ENCODE results near the gene TSPAN13.

TSPAN13 gene

GRCh38 chr7:16778476-16778875 is 24.9 kb downstream of the TSPAN13 start:
- no peak for DNase-seq

DNA sequence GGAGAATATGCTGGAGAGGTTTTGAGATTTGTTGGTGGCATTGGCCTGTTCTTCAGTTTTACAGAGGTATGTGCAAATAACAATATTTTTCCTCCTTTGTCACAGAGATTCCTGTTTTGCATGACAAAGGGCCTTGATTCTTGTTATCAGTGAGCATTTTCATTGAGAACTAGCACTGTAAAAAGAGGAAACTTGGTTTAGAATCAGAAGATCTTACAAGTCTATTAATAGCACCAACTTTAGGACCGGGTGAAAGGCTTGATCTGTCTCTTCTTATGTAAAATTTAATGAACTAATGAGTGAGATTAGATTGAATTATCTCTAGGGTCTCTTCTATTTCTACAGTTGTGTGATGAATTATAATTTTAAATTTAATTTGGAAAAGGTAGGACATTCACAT is 25.5 kb downstream of the TSPAN13 start:
- no peak for DNase-seq

- DNase-seq = no peak
Observed at GRCh38 chr7:16780596-16780995, 27.0 kb downstream of the TSPAN13 start.

DNA sequence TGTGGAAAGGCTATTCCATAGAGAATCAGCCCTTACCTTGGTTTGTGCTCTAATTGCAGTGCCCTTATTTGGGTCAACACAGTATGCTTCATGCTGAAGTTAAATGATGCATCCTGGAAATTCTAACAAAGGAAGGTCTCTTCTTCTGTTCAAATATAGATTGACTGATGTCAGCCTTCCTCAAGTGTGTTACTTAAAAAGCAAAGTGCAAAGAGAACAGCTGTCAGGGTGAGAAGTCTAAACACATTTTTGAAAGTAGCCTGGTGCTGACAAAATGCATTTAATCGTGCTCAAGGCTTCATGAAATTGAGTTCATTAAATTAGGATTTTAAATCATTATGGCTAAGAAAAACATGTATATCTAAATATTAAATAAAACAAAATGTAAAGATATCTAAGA is 31.8 kb downstream of the TSPAN13 start:
- no peak for DNase-seq

DNA sequence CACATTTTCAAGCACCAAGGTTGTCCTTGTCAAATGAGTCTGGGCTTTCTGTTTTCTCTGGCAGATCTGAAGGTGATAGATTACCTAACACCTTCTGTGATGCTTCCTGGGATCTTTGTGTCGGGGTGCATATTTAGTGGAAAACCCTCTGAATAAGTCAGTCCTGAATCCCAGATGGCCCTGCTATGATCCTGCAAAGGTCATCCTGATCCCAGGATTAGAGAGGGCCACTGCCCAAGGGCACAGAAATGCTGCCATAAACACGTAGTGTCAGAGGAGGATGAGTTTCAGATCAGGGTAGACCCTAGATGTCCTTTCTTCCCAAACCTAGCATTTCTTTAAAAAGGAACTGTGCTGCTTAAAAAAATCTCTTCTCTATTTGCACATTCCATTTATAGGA is 32.3 kb downstream of the TSPAN13 start:
- no peak for DNase-seq

- no peak for DNase-seq
Observed at GRCh38 chr7:16786257-16786656, 32.7 kb downstream of the TSPAN13 start.

- DNase-seq = no peak
Observed at GRCh38 chr7:16787127-16787526, 33.6 kb downstream of the TSPAN13 start.

DNA sequence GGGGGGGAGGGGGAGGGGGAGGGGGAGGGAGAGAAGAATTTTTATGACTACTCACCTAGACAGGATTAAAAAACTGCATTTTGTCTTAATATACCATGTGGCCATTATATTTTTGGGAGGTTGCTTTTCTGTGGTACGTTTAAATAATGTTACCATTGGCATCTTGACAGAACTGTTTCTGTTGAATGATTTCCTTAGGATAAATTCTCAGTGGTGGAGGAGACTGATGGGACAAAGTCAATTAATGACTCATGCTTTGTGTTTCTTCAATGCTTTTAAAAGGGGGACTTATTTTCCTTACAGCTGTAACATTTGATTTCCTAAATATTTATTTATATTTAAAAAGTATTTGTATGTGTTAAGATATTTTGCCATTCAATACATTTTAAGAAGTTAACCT is 37.5 kb downstream of the TSPAN13 start:
- no peak for DNase-seq

DNA sequence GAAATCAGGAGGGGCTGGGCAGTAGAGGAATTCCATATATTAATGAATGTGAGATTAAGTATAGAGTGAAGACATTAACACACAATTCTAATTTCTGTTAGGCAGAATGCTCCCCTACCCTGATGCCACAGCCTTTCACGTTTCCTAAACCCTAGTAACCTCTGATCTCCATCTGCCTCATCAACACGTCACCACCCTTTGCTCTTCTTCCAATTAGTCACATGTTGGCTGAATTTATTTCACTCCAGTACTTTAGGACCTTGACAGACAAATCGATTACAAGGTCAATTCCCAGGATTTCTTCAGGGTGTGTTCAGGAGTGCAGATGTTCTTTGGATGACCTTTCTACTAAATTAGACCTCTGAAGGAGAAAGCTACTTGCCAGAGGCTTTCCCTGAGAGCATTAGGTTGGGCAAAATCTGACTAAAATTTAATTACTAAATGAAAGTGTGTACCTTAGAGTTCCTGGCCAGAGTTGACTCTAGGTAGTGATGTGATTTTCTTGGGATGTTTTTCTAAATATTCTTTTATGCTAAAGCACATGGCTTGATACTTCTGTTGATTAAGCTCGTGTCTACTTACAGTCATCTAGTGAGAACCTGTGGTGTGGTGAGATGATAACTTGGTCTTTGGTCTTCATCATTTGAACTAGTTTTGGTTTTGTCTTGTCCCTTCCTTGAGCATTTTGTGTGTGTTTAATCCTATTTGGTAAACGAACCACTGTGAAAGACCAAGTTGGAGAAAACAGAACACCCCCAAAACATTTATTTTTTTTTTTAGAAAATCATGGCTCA is 38.5 kb downstream of the TSPAN13 start:
- DNase-seq = no peak

DNA sequence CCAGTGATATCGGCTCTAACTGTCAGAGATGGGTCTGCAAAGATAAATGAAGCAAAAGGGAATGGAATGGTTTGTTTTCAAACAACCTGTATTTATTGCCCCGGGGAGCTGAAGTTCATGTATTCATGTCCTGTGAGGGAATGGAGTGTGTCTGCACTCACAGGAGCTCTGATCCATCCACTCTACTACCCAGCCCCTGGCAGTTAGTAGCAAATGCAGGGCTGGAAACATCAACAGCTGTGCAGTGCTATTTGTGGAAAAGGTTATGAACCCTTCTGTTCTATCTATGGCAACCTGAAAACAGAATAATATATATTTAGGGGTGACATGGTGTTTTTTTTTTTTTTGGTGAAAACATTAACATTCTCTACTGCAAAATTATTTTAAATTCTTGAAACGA is 41.4 kb downstream of the TSPAN13 start:
- DNase-seq = no peak

DNA sequence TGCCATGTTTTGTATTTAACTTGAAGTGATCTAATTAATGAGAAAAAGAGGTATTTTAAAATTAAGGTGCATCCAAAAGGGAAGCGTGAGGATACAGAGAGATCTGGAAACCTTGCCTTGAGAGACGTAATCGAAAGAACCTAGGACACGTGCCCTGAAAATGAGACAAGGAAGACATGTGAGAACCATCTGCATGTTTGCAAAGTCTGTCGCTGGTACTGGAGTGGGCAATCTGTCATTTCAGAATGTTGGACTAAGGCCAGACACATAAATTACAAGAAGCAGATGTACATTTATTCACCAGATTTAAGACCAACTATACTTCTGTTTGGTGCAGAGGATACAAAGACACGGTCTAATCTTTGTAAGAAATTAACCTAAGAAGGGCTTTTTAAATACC is 42.1 kb downstream of the TSPAN13 start:
- DNase-seq = no peak

DNA sequence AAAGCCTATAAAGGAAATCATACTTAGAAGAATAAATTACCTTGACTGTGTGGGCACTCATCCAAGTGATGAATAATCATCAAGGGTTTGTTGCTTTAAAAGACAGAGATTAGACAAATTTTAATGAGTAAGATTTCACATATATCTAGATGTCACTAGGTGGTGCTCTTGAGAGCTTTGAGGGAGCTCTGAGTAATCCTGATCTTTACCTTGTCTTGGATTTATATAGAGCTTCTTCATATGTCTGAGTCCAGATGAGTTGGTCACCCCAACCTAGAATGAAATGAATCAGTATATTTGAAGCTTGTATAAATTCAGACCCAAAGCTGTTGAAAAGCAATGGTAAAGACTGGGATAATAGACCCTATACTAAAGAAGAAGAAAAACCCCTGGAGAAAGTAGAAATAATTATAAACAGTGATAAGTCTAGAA is 47.6 kb downstream of the TSPAN13 start:
- DNase-seq = no peak

- no peak for DNase-seq
Observed at GRCh38 chr7:16801579-16801978, 48.0 kb downstream of the TSPAN13 start.

GRCh38 chr7:16803125-16803524 is 49.6 kb downstream of the TSPAN13 start:
- DNase-seq = no peak

GRCh38 chr7:16803881-16804673 is 50.5 kb downstream of the TSPAN13 start:
- no peak for DNase-seq

DNA sequence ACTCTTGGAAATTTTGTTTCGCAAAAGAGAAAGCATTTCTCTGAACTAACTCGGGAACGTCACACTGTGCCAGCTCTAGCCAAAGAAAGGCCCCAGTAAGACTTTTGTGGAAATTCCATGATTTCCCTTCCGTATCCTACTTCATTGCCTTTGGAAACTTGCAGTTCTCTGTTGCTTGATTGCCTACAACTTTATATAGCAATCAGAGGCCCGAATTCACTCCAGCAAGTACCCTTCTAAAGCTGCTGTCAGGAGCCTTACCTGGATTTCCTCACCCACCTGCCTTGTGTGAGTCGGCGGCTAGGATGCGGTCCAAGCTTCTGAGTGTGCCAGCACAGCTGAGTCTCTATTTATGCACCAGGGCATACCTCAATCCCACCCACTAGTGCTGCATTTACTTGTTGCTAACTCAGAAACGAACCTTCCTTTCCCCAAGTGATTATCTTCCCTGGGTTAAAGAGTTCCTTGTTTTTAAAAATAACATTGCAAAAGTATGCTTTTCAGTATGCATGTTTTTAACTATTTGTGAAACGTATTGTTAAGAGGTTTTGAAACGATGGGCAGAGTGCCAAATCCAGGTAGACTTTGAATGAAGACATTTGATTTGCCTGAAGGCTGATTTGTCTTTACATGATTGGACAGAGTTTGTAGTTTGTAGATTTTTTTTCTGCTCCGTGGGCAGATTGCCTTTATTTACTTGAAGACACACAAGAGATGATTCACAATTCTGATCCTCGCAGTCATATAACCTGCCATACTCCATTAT is 51.3 kb downstream of the TSPAN13 start, which contains the start of gene AGR2:
Gene AGR2, minus strand, starts transcription at position 326 of the 766 bp plus-strand sequence. CDS start 3,203 bp downstream, outside the sequence.
- no peak for DNase-seq

- DNase-seq = no peak
Observed at GRCh38 chr7:16805441-16805840, 51.9 kb downstream of the TSPAN13 start.

DNA sequence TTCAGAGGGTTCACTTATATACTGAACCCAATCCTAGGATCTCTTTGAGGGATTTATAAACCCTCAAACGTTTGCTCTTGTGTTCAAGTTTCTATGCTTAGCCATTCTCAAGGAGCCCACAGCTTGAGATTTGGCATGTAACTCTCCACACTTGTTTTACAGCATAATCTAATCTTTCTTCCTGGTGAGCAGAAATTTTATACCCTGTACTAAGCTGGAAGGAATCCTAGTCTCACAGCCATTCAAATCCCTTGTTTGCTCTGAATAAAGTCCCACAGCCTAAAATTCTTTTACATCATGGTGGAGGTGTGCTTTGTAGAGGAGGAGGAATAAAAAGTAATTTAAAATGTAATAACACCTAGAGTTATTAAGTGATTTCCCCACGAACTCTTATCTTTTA is 56.6 kb downstream of the TSPAN13 start:
- DNase-seq = no peak

DNA sequence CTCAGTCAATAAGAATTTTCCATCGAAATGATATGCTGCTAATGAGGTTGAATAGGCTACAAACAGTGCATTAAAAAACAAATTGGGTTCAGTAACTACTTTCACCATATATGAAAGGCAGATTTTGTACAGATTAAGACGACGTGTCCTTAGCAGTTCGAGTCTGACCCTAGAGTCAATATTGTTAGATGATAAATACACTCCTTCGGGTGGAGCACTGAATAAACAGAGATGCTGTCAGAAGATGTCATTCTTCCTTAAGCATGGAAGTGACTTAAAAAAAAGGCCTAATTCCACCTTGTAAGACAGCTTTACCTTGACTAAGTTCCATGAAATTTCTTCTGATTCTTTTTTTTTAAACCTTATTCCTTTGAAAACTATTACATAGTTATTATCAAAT is 57.0 kb downstream of the TSPAN13 start:
- no peak for DNase-seq

GRCh38 chr7:16811551-16811950 is 58.0 kb downstream of the TSPAN13 start:
- DNase-seq = no peak

DNA sequence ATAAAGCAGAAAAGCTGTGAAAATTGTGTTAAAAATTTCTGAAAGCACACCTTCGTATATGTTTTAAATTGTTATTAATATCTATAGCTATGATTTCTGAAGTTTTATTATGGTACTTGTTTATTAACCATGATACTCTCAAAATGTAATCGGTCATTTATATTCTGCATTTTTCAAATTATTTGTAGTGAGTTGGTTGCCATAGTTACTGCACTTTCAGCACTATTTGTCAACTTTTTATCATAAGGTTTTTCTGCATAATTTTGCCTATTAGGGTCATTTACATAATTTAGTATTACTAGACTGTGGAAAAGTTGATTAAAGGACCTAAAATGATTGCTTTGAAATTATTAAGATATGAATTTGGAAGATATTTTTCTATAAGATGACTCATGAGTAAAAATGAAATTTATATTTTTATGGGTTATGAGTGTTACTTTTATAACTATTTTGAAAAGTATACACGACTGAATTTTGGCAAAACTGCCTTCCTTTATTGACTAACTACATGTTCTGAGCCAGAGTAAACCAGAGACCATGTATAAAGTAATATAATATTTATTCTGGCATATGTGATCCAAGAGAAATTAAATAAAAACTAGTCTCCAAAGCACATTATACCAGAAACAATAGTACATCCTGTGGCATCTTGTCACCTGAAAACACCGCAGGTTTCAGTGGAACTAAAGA is 59.1 kb downstream of the TSPAN13 start:
- no peak for DNase-seq

- DNase-seq = no peak
Observed at GRCh38 chr7:16813232-16813616, 59.7 kb downstream of the TSPAN13 start.

- no peak for DNase-seq
Observed at GRCh38 chr7:16815001-16815400, 61.4 kb downstream of the TSPAN13 start.

Measured in activated CD8-positive, alpha-beta memory T cell treated with anti-CD3 and anti-CD28 coated beads, Interleukin-2, amount 50 U/mL, for 4 hours (primary cell).